H9 (cell line): Measurements from ENCODE around the gene SIGLEC14. TPM values are rescaled to one million over a fixed set of nuclear protein-coding genes. Genes with fewer than 3 reads are reported as not detected.
A peak's percentile ranks its signal among the peaks of the same experiment; 100 is the strongest.

ENCODE experiments used
- DNase-seq: peaks from one replicate; pipeline ENCODE4 v3.0.0-alpha.2; 2017
- H2AFZ ChIP-seq: one replicate; pipeline ENCODE4 v1.6.1; 2013; ENCODE audit warnings: mild to moderate bottlenecking, low read length, control low read depth, moderate library complexity
- H2AK5ac ChIP-seq: 2 replicates; pipeline ENCODE4 v1.6.1; 2013; ENCODE audit warnings: low read length, control low read depth, mixed read lengths; ENCODE audit not compliant: insufficient read length
- H2BK120ac ChIP-seq: one replicate; pipeline ENCODE4 v1.6.1; 2013; ENCODE audit warnings: low read depth, mild to moderate bottlenecking, low read length, control low read depth, inconsistent platforms; ENCODE audit not compliant: poor library complexity, severe bottlenecking
- H2BK12ac ChIP-seq: 2 replicates; pipeline ENCODE4 v1.6.1; 2013; ENCODE audit warnings: low read length, control low read depth, mixed read lengths, low read depth; ENCODE audit not compliant: insufficient read length
- H2BK15ac ChIP-seq: 2 replicates; pipeline ENCODE4 v1.6.1; 2013; ENCODE audit warnings: low read depth, low read length, control low read depth
- H2BK20ac ChIP-seq: one replicate; pipeline ENCODE4 v1.6.1; 2013; ENCODE audit warnings: low read depth, mild to moderate bottlenecking, low read length, control low read depth, inconsistent platforms; ENCODE audit not compliant: poor library complexity, severe bottlenecking
- H2BK5ac ChIP-seq: 2 replicates; pipeline ENCODE4 v1.6.1; 2013; ENCODE audit warnings: low read length, control low read depth, mixed read lengths; ENCODE audit not compliant: insufficient read length
- H3K14ac ChIP-seq: 2 replicates; pipeline ENCODE4 v1.6.1; 2013; ENCODE audit warnings: low read length, control low read depth; ENCODE audit not compliant: insufficient read depth
- H3K18ac ChIP-seq: 2 replicates; pipeline ENCODE4 v1.6.1; 2013; ENCODE audit warnings: low read depth, mild to moderate bottlenecking, mixed read lengths, low read length, control low read depth; ENCODE audit not compliant: insufficient read length
- H3K23ac ChIP-seq: 2 replicates; pipeline ENCODE4 v1.6.1; 2013; ENCODE audit warnings: low read length, control low read depth, mixed read lengths, low read depth; ENCODE audit not compliant: insufficient read length
- H3K23me2 ChIP-seq: 2 replicates; pipeline ENCODE4 v1.6.1; 2013; ENCODE audit warnings: low read depth, mild to moderate bottlenecking, mixed read lengths, low read length, control low read depth; ENCODE audit not compliant: insufficient read length, poor library complexity, severe bottlenecking
- H3K27ac ChIP-seq: 2 replicates; pipeline ENCODE4 v1.5.1; 2013; ENCODE audit warnings: low read length, control low read depth, mixed read lengths, low read depth; ENCODE audit not compliant: insufficient read length
- H3K27me3 ChIP-seq: 2 replicates; pipeline ENCODE4 v1.6.1; 2013; ENCODE audit warnings: low read length, control low read depth, inconsistent platforms; ENCODE audit not compliant: insufficient read depth
- H3K4ac ChIP-seq: 2 replicates; pipeline ENCODE4 v1.6.1; 2013; ENCODE audit warnings: low read depth, mild to moderate bottlenecking, control low read depth, inconsistent platforms, low read length, moderate library complexity
- H3K4me1 ChIP-seq: 2 replicates; pipeline ENCODE4 v1.6.1; 2013; ENCODE audit warnings: low read length, control low read depth, inconsistent platforms; ENCODE audit not compliant: insufficient read depth
- H3K4me2 ChIP-seq: 2 replicates; pipeline ENCODE4 v1.6.1; 2013; ENCODE audit warnings: low read length, control low read depth, mixed read lengths; ENCODE audit not compliant: insufficient read length, insufficient read depth
- H3K56ac ChIP-seq: 2 replicates; pipeline ENCODE4 v1.6.1; 2013; ENCODE audit warnings: low read depth, mild to moderate bottlenecking, mixed read lengths, low read length, control low read depth; ENCODE audit not compliant: insufficient read length
- H3K79me1 ChIP-seq: 2 replicates; pipeline ENCODE4 v1.6.1; 2013; ENCODE audit warnings: low read depth, mild to moderate bottlenecking, moderate library complexity, low read length, control low read depth, inconsistent platforms; ENCODE audit not compliant: insufficient read depth, poor library complexity, severe bottlenecking
- H3K79me2 ChIP-seq: 2 replicates; pipeline ENCODE4 v1.6.1; 2013; ENCODE audit warnings: low read length, control low read depth, inconsistent platforms; ENCODE audit not compliant: insufficient read depth
- H3K9ac ChIP-seq: 2 replicates; pipeline ENCODE4 v1.6.1; 2013; ENCODE audit warnings: low read length, control low read depth, mixed read lengths; ENCODE audit not compliant: insufficient read length; ENCODE audit errors: extremely low read depth
- H3K9me3 ChIP-seq: one replicate; pipeline ENCODE4 v1.6.1; 2013; ENCODE audit warnings: low read depth, low read length, inconsistent platforms; ENCODE audit not compliant: control insufficient read depth
- H3T11ph ChIP-seq: one replicate; pipeline ENCODE4 v1.6.1; 2013; ENCODE audit warnings: mild to moderate bottlenecking, low read length, control low read depth, inconsistent platforms
- H4K20me1 ChIP-seq: one replicate; pipeline ENCODE4 v1.6.1; 2013; ENCODE audit not compliant: control insufficient read depth, insufficient read length, insufficient read depth
- H4K5ac ChIP-seq: 2 replicates; pipeline ENCODE4 v1.6.1; 2013; ENCODE audit warnings: low read depth, mild to moderate bottlenecking, mixed read lengths, low read length, control low read depth; ENCODE audit not compliant: insufficient read length
- H4K8ac ChIP-seq: replicated peaks from 2 replicates; pipeline ENCODE4 v1.6.1; 2013; ENCODE audit warnings: low read length, control low read depth, mixed read lengths, low read depth; ENCODE audit not compliant: insufficient read length
- H4K91ac ChIP-seq: 2 replicates; pipeline ENCODE4 v1.6.1; 2013; ENCODE audit warnings: low read depth, mild to moderate bottlenecking, moderate library complexity, mixed read lengths, low read length, control low read depth; ENCODE audit not compliant: insufficient read length
- H3K27ac Mint-ChIP-seq, 3 experiments: 2 replicates in 2 of 3; 3 replicates in 1 of 3; pipeline ENCODE4 v1.8.0; 2020 to 2021; ENCODE audit warnings: mixed read lengths in 3 of 3, mild to moderate bottlenecking in 1 of 3, moderate library complexity in 1 of 3
- H3K27me3 Mint-ChIP-seq: 2 replicates; pipeline ENCODE4 v1.8.0; 2021; ENCODE audit warnings: low read depth, mild to moderate bottlenecking, moderate library complexity, mixed read lengths
- H3K36me3 Mint-ChIP-seq, 3 experiments: 2 replicates in 2 of 3; 3 replicates in 1 of 3; pipeline ENCODE4 v1.8.0; 2020 to 2021; ENCODE audit warnings: low read depth in 3 of 3, mixed read lengths in 3 of 3; ENCODE audit not compliant: insufficient read depth in 1 of 3
- H3K4me1 Mint-ChIP-seq, 2 experiments: 2 replicates each; pipeline ENCODE4 v1.8.0; 2020; ENCODE audit warnings: mixed read lengths in 2 of 2
- H3K4me3 Mint-ChIP-seq, 2 experiments: 2 replicates in 1 of 2; 3 replicates in 1 of 2; pipeline ENCODE4 v1.8.0; 2020 to 2021; ENCODE audit warnings: mild to moderate bottlenecking in 2 of 2, mixed read lengths in 2 of 2, moderate library complexity in 1 of 2
- H3K9me3 Mint-ChIP-seq, 2 experiments: 2 replicates in 1 of 2; 3 replicates in 1 of 2; pipeline ENCODE4 v1.8.0; 2020; ENCODE audit warnings: mild to moderate bottlenecking in 2 of 2, mixed read lengths in 2 of 2, moderate library complexity in 1 of 2
- WGBS: extraction: QIAGEN DNeasy Blood & Tissue Kit; methylation state at CpG from one replicate; pipeline ENCODE4 v1.1.7; 2013; ENCODE audit warnings: missing lambda C conversion rate, low lambda C conversion rate, mixed read lengths; ENCODE audit not compliant: insufficient read length; ENCODE audit errors: extremely low coverage; 5-methylcytosine and 5-hydroxymethylcytosine counted together
- total RNA-seq: library from RNA; stranded (reverse); gene quantifications from 2 replicates; pipeline ENCODE4 v1.2.1, GENCODE V29; 2021
- TF ChIP-seq, protein P1 (sequence below): fragments of 200-600 bp; sonication (generic); conservative IDR thresholded peaks from 3 replicates; pipeline ENCODE4 v1.8.0; 2021; ENCODE audit warnings: antibody characterized with exemption, mild to moderate bottlenecking

SIGLEC14 gene
- total RNA-seq, 1 experiment from 2014 or later = not detected

DNA sequence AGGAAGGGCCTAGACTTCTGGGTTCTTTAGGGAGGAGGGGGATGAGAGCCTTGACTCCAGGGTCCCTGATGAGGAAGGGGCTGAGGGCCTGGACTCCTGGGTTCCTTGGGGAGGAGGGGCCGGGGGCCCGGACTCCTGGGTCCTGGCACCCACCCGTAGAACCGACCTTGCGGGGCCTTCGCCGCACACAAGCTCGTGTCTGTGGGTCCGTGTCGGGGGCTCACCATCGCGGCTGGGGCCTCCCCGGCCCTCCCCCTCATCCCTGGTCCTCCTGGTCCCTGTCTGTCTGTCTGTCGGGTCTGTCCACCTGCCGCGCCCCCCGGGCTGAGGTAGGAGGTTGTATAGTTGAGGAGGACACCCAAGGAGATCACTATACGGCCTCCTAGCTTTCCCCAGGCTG, 45.8 kb upstream of the SIGLEC14 start:
- Histone ChIP-seq H2BK15ac (no peak overlapping the region), H3K79me2 (no peaks in the 10 kb centered on the region; the same call in 1 of the 2 replicates), H3K56ac (no peak overlapping the region), H3T11ph (no peak overlapping the region), H3K9me3 (no peaks in the 10 kb centered on the region), H3K18ac (no peak overlapping the region), H3K27me3 (no peaks in the 10 kb centered on the region), H2AK5ac (no peak overlapping the region), H3K23ac (no peak overlapping the region), H3K9ac (no peak overlapping the region), H2AFZ (no peak overlapping the region), H4K8ac (no peak overlapping the region), H3K4ac (no peak overlapping the region), H4K5ac (no peak overlapping the region), H2BK20ac (no peak overlapping the region), H3K4me2 (no peak overlapping the region), H2BK120ac (no peak overlapping the region), H3K23me2 (peaks cover 29% of the 10 kb centered on the region), H4K91ac (no peak overlapping the region), H2BK12ac (no peak overlapping the region), H2BK5ac (no peak overlapping the region), H3K27ac (no peak overlapping the region), H3K14ac (no peak overlapping the region), H4K20me1 (no peaks in the 10 kb centered on the region), H3K79me1 (no peaks in the 10 kb centered on the region), H3K4me1 (no peaks in the 10 kb centered on the region)
- DNase-seq = no peak
- peak overlapping the region in 1 of 2 experiments; percentile 87; a peak in 3 of 5 replicates for H3K4me3 Mint-ChIP-seq
- H3K4me1 Mint-ChIP-seq = peaks cover 29 to 34% of the 10 kb centered on the region in 2 experiments
- TF ChIP-seq, protein P1, sequence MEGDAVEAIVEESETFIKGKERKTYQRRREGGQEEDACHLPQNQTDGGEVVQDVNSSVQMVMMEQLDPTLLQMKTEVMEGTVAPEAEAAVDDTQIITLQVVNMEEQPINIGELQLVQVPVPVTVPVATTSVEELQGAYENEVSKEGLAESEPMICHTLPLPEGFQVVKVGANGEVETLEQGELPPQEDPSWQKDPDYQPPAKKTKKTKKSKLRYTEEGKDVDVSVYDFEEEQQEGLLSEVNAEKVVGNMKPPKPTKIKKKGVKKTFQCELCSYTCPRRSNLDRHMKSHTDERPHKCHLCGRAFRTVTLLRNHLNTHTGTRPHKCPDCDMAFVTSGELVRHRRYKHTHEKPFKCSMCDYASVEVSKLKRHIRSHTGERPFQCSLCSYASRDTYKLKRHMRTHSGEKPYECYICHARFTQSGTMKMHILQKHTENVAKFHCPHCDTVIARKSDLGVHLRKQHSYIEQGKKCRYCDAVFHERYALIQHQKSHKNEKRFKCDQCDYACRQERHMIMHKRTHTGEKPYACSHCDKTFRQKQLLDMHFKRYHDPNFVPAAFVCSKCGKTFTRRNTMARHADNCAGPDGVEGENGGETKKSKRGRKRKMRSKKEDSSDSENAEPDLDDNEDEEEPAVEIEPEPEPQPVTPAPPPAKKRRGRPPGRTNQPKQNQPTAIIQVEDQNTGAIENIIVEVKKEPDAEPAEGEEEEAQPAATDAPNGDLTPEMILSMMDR = no peak
- no peaks in the 10 kb centered on the region for H3K27me3 Mint-ChIP-seq
- no CpG with 5 or more reads among the region's 18 CpGs for WGBS
- no peaks in the 10 kb centered on the region; a peak in 1 of 5 replicates for H3K9me3 Mint-ChIP-seq
- peaks cover 4 to 46% (median 27%) of the 10 kb centered on the region in 3 experiments; a peak in 6 of 7 replicates for H3K36me3 Mint-ChIP-seq
- H3K27ac Mint-ChIP-seq = no peak overlapping the region
